Measurements from ENCODE around the gene OR6J1. TPM values are rescaled to one million over a fixed set of nuclear protein-coding genes. Genes with fewer than 3 reads are reported as not detected.

OR6J1 gene
- total RNA-seq, 1 donor from 2014 or later = not detected

GRCh38 chr14:22666203-22666893 is 22.2 kb upstream of the OR6J1 start:
- TF ChIP-seq CTCF (IDR thresholded peaks at IDR 0.05; ENCODE audit: unreplicated experiment) = no peak
- no peak for DNase-seq (ENCODE audit: low spot score in 2 of 2, unreplicated experiment in 2 of 2)
- H3K4me3 Mint-ChIP-seq = no peak overlapping the region
- no peaks in the 10 kb centered on the region for H3K36me3 Mint-ChIP-seq
- H3K27ac Mint-ChIP-seq = no peak overlapping the region
- H3K9me3 Mint-ChIP-seq = no peaks in the 10 kb centered on the region
- peaks cover 5% of the 10 kb centered on the region for H3K27me3 Mint-ChIP-seq (ENCODE audit: low read depth)
- H3K4me1 Mint-ChIP-seq = no peaks in the 10 kb centered on the region

GRCh38 chr14:22664261-22664660 is 20.1 kb upstream of the OR6J1 start:
- Mint-ChIP-seq H3K9me3 (no peaks in the 10 kb centered on the region), H3K36me3 (no peaks in the 10 kb centered on the region), H3K4me3 (no peak overlapping the region), H3K27me3 (ENCODE audit: low read depth) (peaks cover 5% of the 10 kb centered on the region), H3K27ac (no peak overlapping the region), H3K4me1 (no peaks in the 10 kb centered on the region)
- no peak for TF ChIP-seq CTCF (IDR thresholded peaks at IDR 0.05; ENCODE audit: unreplicated experiment)
- DNase-seq (ENCODE audit: low spot score in 2 of 2, unreplicated experiment in 2 of 2) = no peak

GRCh38 chr14:22660654-22661053 is 16.5 kb upstream of the OR6J1 start:
- DNase-seq (ENCODE audit: low spot score in 2 of 2, unreplicated experiment in 2 of 2) = no peak
- no peak for TF ChIP-seq CTCF (IDR thresholded peaks at IDR 0.05; ENCODE audit: unreplicated experiment)
- Mint-ChIP-seq H3K9me3 (no peaks in the 10 kb centered on the region), H3K4me3 (no peak overlapping the region), H3K27me3 (ENCODE audit: low read depth) (no peaks in the 10 kb centered on the region), H3K27ac (no peak overlapping the region), H3K36me3 (no peaks in the 10 kb centered on the region), H3K4me1 (no peaks in the 10 kb centered on the region)

- no peak for TF ChIP-seq CTCF (IDR thresholded peaks at IDR 0.05; ENCODE audit: unreplicated experiment)
- no peaks in the 10 kb centered on the region for H3K4me1 Mint-ChIP-seq
- H3K27me3 Mint-ChIP-seq (ENCODE audit: low read depth) = no peaks in the 10 kb centered on the region
- H3K27ac Mint-ChIP-seq = no peak overlapping the region
- H3K9me3 Mint-ChIP-seq = no peaks in the 10 kb centered on the region
- no peak for DNase-seq (ENCODE audit: low spot score in 2 of 2, unreplicated experiment in 2 of 2)
- H3K4me3 Mint-ChIP-seq = no peak overlapping the region
- H3K36me3 Mint-ChIP-seq = no peaks in the 10 kb centered on the region
Observed at GRCh38 chr14:22658946-22659345, 14.8 kb upstream of the OR6J1 start.

- no peak for DNase-seq (ENCODE audit: low spot score in 2 of 2, unreplicated experiment in 2 of 2)
- Mint-ChIP-seq H3K27me3 (ENCODE audit: low read depth) (no peaks in the 10 kb centered on the region), H3K27ac (peak overlapping the region; percentile 80), H3K4me1 (no peaks in the 10 kb centered on the region), H3K4me3 (no peak overlapping the region), H3K36me3 (no peaks in the 10 kb centered on the region), H3K9me3 (no peaks in the 10 kb centered on the region)
- TF ChIP-seq CTCF (IDR thresholded peaks at IDR 0.05; ENCODE audit: unreplicated experiment) = no peak
Observed at GRCh38 chr14:22657861-22658260, 13.7 kb upstream of the OR6J1 start.
